Activated CD4-positive, CD25-positive, alpha-beta regulatory T cell treated with anti-CD3 and anti-CD28 coated beads, Interleukin-2, amount 50 U/mL, for 16 hours (primary cell): ENCODE data around the gene ARMC8.
A peak's percentile ranks its signal among the peaks of the same experiment; 100 is the strongest.

ENCODE experiments used
- DNase-seq: peaks from one replicate; pipeline ENCODE4 v3.0.0-alpha.2; 2020; ENCODE audit warnings: low read depth, low spot score

Gene ARMC8

GRCh38 chr3:138307899-138308298 is 120.8 kb downstream of the ARMC8 start:
- no peak for DNase-seq

GRCh38 chr3:138308783-138309182 is 121.7 kb downstream of the ARMC8 start:
- no peak for DNase-seq

- DNase-seq, result no peak
These were observed 123.4 kb downstream of the ARMC8 start for GRCh38 chr3:138310494-138310893.

GRCh38 chr3:138314751-138315150 is 127.7 kb downstream of the ARMC8 start:
- no peak for DNase-seq

- no peak for DNase-seq
These were observed 130.6 kb downstream of the ARMC8 start for GRCh38 chr3:138317687-138318086.

GRCh38 chr3:138323971-138324370 is 136.9 kb downstream of the ARMC8 start:
- no peak for DNase-seq

GRCh38 chr3:138325990-138326389 is 138.9 kb downstream of the ARMC8 start:
- DNase-seq, result no peak

GRCh38 chr3:138326866-138327595 is 139.9 kb downstream of the ARMC8 start:
- DNase-seq, result no peak

GRCh38 chr3:138327831-138328230 is 140.7 kb downstream of the ARMC8 start:
- DNase-seq, result no peak

GRCh38 chr3:138328341-138328740 is 141.2 kb downstream of the ARMC8 start:
- DNase-seq, result no peak

GRCh38 chr3:138329127-138329983 is 142.3 kb downstream of the ARMC8 start, which contains the start of gene NME9:
Gene NME9 (minus strand): TSS chr3:138329851. CDS start chr3:138329335, 516 bp downstream.
- peak; percentile 60 for DNase-seq

GRCh38 chr3:138329984-138330293 is 142.8 kb downstream of the ARMC8 start:
- no peak for DNase-seq

GRCh38 chr3:138331143-138331894 is 144.2 kb downstream of the ARMC8 start:
- DNase-seq, result no peak

- no peak for DNase-seq
These were observed 145.5 kb downstream of the ARMC8 start for GRCh38 chr3:138332472-138333073.

- no peak for DNase-seq
These were observed 147.5 kb downstream of the ARMC8 start for GRCh38 chr3:138334608-138335007.

- DNase-seq, result no peak
These were observed 149.4 kb downstream of the ARMC8 start for GRCh38 chr3:138336454-138336999.

- DNase-seq, result no peak
These were observed 151.1 kb downstream of the ARMC8 start for GRCh38 chr3:138338244-138338643.

- DNase-seq, result no peak
These were observed 151.7 kb downstream of the ARMC8 start for GRCh38 chr3:138338811-138339210.

- DNase-seq, result no peak
These were observed 153.4 kb downstream of the ARMC8 start for GRCh38 chr3:138340511-138340910.

- no peak for DNase-seq
These were observed 157.7 kb downstream of the ARMC8 start for GRCh38 chr3:138344754-138345153.
